Umbilical cord (tissue), 2 donors: ENCODE results near the gene WDFY2. TPM values are rescaled to one million over a fixed set of nuclear protein-coding genes. Genes with fewer than 3 reads are reported as not detected.
"Not testable (repeated sequence)": the region's sequence is repeated elsewhere in the genome, so short reads cannot be mapped to it uniquely, and the experiment has no call there.

ENCODE experiments used
- DNase-seq: peaks from one replicate; pipeline ENCODE4 v3.0.0-alpha.2; 2015; ENCODE audit warnings: low spot score
- total RNA-seq: library from RNA; depleted of rRNA; stranded (reverse); fragments of >200 nt; gene quantifications from one replicate; pipeline ENCODE4 v1.2.3, GENCODE V29; 2014; ENCODE audit warnings: low replicate concordance; ENCODE audit not compliant: insufficient read depth

Gene WDFY2
- total RNA-seq, 1 donor from 2014 or later = 14.9 TPM

GRCh38 chr13:51564252-51564651, 20.0 kb upstream of the WDFY2 start:
- no peak for DNase-seq

- no peak for DNase-seq
Measured at GRCh38 chr13:51564671-51565070, 19.6 kb upstream of the WDFY2 start.

GRCh38 chr13:51569001-51569400, 15.3 kb upstream of the WDFY2 start:
- not testable (repeated sequence) for DNase-seq

- DNase-seq = no peak
Measured at GRCh38 chr13:51576754-51577153, 7.5 kb upstream of the WDFY2 start.

- DNase-seq = no peak
Measured at GRCh38 chr13:51577690-51578089, 6.6 kb upstream of the WDFY2 start.

GRCh38 chr13:51579676-51580075, 4.6 kb upstream of the WDFY2 start:
- no peak for DNase-seq

GRCh38 chr13:51581148-51581820, 3.0 kb upstream of the WDFY2 start:
- no peak for DNase-seq

- no peak for DNase-seq
Measured at GRCh38 chr13:51583469-51583874, 790 bp upstream of the WDFY2 start.

GRCh38 chr13:51584731-51585672, 740 bp downstream of the WDFY2 start:
- peak; percentile 66 for DNase-seq

GRCh38 chr13:51585696-51586095, 1.4 kb downstream of the WDFY2 start:
- DNase-seq = no peak

- no peak for DNase-seq
Measured at GRCh38 chr13:51587372-51587771, 3.1 kb downstream of the WDFY2 start.

GRCh38 chr13:51588406-51588949, 4.2 kb downstream of the WDFY2 start:
- no peak for DNase-seq

- no peak for DNase-seq
Measured at GRCh38 chr13:51589793-51590192, 5.5 kb downstream of the WDFY2 start.

GRCh38 chr13:51590231-51590970, 6.1 kb downstream of the WDFY2 start:
- no peak for DNase-seq

GRCh38 chr13:51590971-51591627, 6.8 kb downstream of the WDFY2 start:
- peak; percentile 93 for DNase-seq

- not testable (repeated sequence) for DNase-seq
Measured at GRCh38 chr13:51591938-51592337, 7.7 kb downstream of the WDFY2 start.

GRCh38 chr13:51594432-51594831, 10.2 kb downstream of the WDFY2 start:
- no peak for DNase-seq

GRCh38 chr13:51595416-51595815, 11.2 kb downstream of the WDFY2 start:
- DNase-seq = no peak

GRCh38 chr13:51596541-51596940, 12.3 kb downstream of the WDFY2 start:
- DNase-seq = no peak

- DNase-seq = no peak
Measured at GRCh38 chr13:51599444-51600176, 15.3 kb downstream of the WDFY2 start.

GRCh38 chr13:51600703-51601102, 16.4 kb downstream of the WDFY2 start:
- DNase-seq = no peak
